SU-DHL-6 (cell line): ENCODE measurements around the gene PIK3R6.

ENCODE experiments used
- H2AFZ ChIP-seq: fragments of 200-600 bp; sonication (generic); 2 replicates; pipeline ENCODE4 v1.6.1; 2014; ENCODE audit warnings: low read depth, mild to moderate bottlenecking, moderate library complexity, mixed read lengths, antibody characterized with exemption, low read length; ENCODE audit not compliant: severe bottlenecking
- H3F3A ChIP-seq: fragments of 200-600 bp; shearing (Covaris generic); 2 replicates; pipeline ENCODE4 v1.6.0; 2016; ENCODE audit warnings: antibody characterized with exemption, mild to moderate bottlenecking; ENCODE audit not compliant: insufficient read depth
- H3K27ac ChIP-seq: fragments of 200-600 bp; sonication (generic); 2 replicates; pipeline ENCODE4 v1.5.1; 2016; ENCODE audit warnings: low read depth, mild to moderate bottlenecking, low read length, moderate library complexity, mixed read lengths
- H3K27me3 ChIP-seq: fragments of 200-600 bp; sonication (generic), shearing (Covaris generic); 2 replicates; pipeline ENCODE4 v1.6.0; 2014; ENCODE audit warnings: mild to moderate bottlenecking, low read length
- H3K36me3 ChIP-seq: fragments of 200-600 bp; sonication (generic); 2 replicates; pipeline ENCODE4 v1.6.1; 2014; ENCODE audit warnings: mild to moderate bottlenecking, low read length, mixed read lengths
- H3K4me2 ChIP-seq: fragments of 300-600, 200-600 bp; shearing (Covaris generic), sonication (generic); 2 replicates; pipeline ENCODE4 v1.6.0; 2014; ENCODE audit warnings: low read length, low read depth, mild to moderate bottlenecking; ENCODE audit not compliant: poor library complexity, severe bottlenecking
- H3K4me3 ChIP-seq: fragments of 200-600 bp; sonication (generic); 2 replicates; pipeline ENCODE4 v1.5.1; 2014; ENCODE audit warnings: antibody characterized with exemption, low read length, mild to moderate bottlenecking, mixed read lengths; ENCODE audit not compliant: insufficient read depth, poor library complexity, severe bottlenecking
- H3K79me2 ChIP-seq: fragments of 200-600 bp; sonication (generic); 2 replicates; pipeline ENCODE4 v1.6.1; 2014; ENCODE audit warnings: mild to moderate bottlenecking, low read length, moderate library complexity; ENCODE audit not compliant: insufficient read depth
- H3K9ac ChIP-seq: fragments of 200-600 bp; sonication (generic); 2 replicates; pipeline ENCODE4 v1.7.0; 2014; ENCODE audit warnings: mild to moderate bottlenecking, low read length
- H3K9me2 ChIP-seq: fragments of 200-600 bp; sonication (generic); replicated peaks from 2 replicates; pipeline ENCODE4 v1.6.1; 2014; ENCODE audit warnings: low read length; ENCODE audit not compliant: insufficient read depth
- H3K9me3 ChIP-seq: fragments of 200-600 bp; sonication (generic); 2 replicates; pipeline ENCODE4 v1.6.1; 2014; ENCODE audit warnings: low read length, mixed read lengths; ENCODE audit not compliant: insufficient read depth
- H4K20me1 ChIP-seq: fragments of 200-600 bp; sonication (generic); 2 replicates; pipeline ENCODE4 v1.6.1; 2014; ENCODE audit warnings: low read depth, mild to moderate bottlenecking, antibody characterized with exemption, low read length, moderate library complexity, mixed read lengths
- CTCF ChIP-seq: fragments of 200-600 bp; sonication (generic); IDR thresholded peaks from one replicate; pipeline ENCODE4 v1.5.1; 2017; ENCODE audit warnings: antibody characterized with exemption, mild to moderate bottlenecking, low read length, moderate library complexity; ENCODE audit not compliant: insufficient read depth, poor library complexity, severe bottlenecking
- EZH2phosphoT487 ChIP-seq: fragments of 200-600 bp; sonication (generic), shearing (Covaris generic); conservative IDR thresholded peaks from 2 replicates; pipeline ENCODE4 v1.6.1; 2018; ENCODE audit warnings: mild to moderate bottlenecking, antibody characterized with exemption, low read length, moderate library complexity, mixed read lengths

Gene PIK3R6

GRCh38 chr17:8900207-8900606 lies 32.7 kb upstream of the PIK3R6 start:
- Histone ChIP-seq H3K79me2 (no peaks in the 10 kb centered on the region), H3K27me3 (no peaks in the 10 kb centered on the region), H3K9me2 (no peaks in the 10 kb centered on the region), H3K36me3 (no peaks in the 10 kb centered on the region), H3F3A (no peaks in the 10 kb centered on the region), H3K27ac (no peak overlapping the region), H3K9me3 (no peaks in the 10 kb centered on the region), H3K9ac (no peak overlapping the region), H2AFZ (no peak overlapping the region), H3K4me2 (no peak overlapping the region), H3K4me3 (no peak overlapping the region), H4K20me1 (no peaks in the 10 kb centered on the region)
- TF ChIP-seq EZH2phosphoT487 = no peak
- TF ChIP-seq CTCF = no peak

- H3K9me2 ChIP-seq = no peaks in the 10 kb centered on the region
- no peaks in the 10 kb centered on the region for H3K36me3 ChIP-seq
- TF ChIP-seq CTCF (no peak), EZH2phosphoT487 (no peak)
- H3K27me3 ChIP-seq = no peaks in the 10 kb centered on the region
- H3F3A ChIP-seq = no peaks in the 10 kb centered on the region
- no peak overlapping the region for H3K27ac ChIP-seq
- no peak overlapping the region for H3K4me2 ChIP-seq
- H3K4me3 ChIP-seq = no peak overlapping the region
- no peaks in the 10 kb centered on the region for H3K79me2 ChIP-seq
- no peak overlapping the region for H3K9ac ChIP-seq
- no peaks in the 10 kb centered on the region for H3K9me3 ChIP-seq
- H2AFZ ChIP-seq = no peak overlapping the region
- no peaks in the 10 kb centered on the region for H4K20me1 ChIP-seq
These were observed 31.2 kb upstream of the PIK3R6 start for GRCh38 chr17:8898636-8899035.

DNA sequence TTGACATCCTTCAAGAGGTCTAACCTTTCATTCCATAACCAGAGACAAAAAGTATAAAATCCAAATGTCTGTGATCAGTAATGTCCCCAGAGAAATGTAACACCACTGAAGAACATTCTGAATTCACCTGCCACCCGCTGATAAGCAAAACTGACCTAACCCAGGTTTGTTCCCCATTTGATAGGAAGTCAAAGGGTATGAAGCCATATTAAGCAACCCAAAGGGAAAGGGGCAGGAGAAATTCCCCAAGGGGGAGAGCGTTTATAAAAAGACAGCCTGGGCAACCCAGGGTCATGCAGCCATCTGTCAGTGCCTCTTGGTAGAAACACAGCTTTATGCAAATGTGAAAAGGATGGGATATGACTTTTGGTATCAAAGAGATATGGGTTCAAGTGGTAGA lies 30.7 kb upstream of the PIK3R6 start:
- H3K9me2 ChIP-seq = no peaks in the 10 kb centered on the region
- no peaks in the 10 kb centered on the region for H3K79me2 ChIP-seq
- TF ChIP-seq CTCF (no peak), EZH2phosphoT487 (no peak)
- no peak overlapping the region for H3K9ac ChIP-seq
- no peaks in the 10 kb centered on the region for H4K20me1 ChIP-seq
- no peaks in the 10 kb centered on the region for H3F3A ChIP-seq
- no peaks in the 10 kb centered on the region for H3K27me3 ChIP-seq
- no peak overlapping the region for H3K4me3 ChIP-seq
- no peaks in the 10 kb centered on the region for H3K36me3 ChIP-seq
- H3K4me2 ChIP-seq = no peak overlapping the region
- H3K27ac ChIP-seq = no peak overlapping the region
- H3K9me3 ChIP-seq = no peaks in the 10 kb centered on the region
- no peak overlapping the region for H2AFZ ChIP-seq
